Pulmonary artery endothelial cell (primary cell): ENCODE measurements around the gene RAP1A. TPM values are rescaled to one million over a fixed set of nuclear protein-coding genes. Genes with fewer than 3 reads are reported as not detected.
A peak's percentile ranks its signal among the peaks of the same experiment; 100 is the strongest.
"Not testable (repeated sequence)": the region's sequence is repeated elsewhere in the genome, so short reads cannot be mapped to it uniquely, and the experiment has no call there.

Experiments
- DNase-seq: peaks from one replicate; pipeline ENCODE4 v3.0.0-alpha.2; 2011; ENCODE audit warnings: low read depth, low spot score
- total RNA-seq: library from RNA; depleted of rRNA; stranded (reverse); fragments of >200 nt; gene quantifications from 2 replicates; pipeline ENCODE4 v1.2.3, GENCODE V29; 2014

RAP1A gene
- total RNA-seq, 1 donor from 2014 or later = 20.8 TPM

DNA sequence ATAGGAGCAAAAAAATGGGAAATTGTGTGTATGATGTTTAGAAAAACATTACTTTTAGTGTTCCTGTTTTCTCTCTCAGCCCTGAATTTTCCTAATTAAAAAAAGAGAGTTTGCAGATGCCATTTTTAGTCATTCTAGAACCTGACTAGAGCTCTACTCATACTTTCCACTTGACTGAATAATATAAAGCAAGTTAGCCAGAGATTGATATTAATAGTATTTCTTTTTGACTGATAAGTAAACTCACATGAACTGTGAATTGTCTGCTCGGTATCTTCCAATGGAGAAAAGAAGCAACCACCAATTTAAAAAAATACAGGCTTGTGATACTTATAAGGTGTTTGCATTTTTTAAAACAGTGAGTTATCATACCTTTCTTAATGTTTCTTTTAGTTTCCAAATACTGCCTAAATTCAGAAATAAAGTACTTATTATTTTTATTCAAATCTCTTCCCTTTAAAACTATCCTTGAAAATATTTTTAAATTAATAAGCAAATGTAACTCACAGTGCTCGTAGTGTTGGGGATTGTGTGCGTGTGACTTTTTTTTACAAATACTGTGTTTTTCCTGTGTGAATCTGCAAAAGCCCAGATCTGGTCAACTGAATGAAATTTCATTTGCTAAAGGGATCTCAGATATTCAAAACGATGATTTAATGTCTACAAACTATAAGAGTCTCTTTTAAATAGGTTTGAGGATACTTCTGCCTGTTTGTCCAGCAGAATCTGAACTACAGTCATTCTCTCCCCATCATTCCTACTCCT is 9.8 kb downstream of the RAP1A start:
- DNase-seq = no peak

DNA sequence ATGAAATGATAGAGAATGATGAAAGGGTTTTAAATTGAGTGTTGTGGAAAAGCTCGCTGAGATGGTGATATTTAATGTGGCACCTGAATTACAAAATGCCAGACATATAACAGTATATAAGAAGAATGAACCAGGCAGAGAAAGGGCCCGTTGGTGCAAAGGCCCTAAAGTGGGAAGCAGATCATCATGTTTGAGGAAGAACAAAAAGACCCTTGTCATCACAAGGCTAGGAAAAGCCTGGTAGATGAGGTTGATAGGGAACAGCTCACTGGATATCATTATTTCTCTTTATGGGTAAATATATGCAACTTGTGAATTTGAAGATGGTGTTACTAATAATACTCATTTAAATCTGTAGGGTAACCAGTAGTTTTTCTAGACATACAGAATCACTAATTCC is 11.0 kb downstream of the RAP1A start:
- no peak for DNase-seq

DNA sequence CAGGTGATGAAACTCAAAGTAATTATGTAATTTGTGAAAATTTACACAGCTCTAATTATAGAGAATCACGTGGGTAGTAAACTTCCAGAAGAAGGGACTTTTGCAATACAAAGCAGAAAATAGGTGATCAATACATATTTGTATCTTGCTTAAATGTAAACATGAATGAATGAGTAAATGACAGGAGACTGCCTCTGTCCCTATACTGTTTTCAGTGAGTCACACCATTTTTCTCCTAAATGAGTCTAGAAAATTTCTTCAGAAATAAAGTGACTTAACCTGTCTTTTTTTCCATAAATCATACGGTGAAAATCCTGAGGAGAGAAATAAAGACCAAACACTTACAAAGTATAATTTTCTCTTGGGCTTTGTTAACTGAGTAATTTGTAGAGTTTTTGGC is 11.9 kb downstream of the RAP1A start:
- DNase-seq = no peak

DNA sequence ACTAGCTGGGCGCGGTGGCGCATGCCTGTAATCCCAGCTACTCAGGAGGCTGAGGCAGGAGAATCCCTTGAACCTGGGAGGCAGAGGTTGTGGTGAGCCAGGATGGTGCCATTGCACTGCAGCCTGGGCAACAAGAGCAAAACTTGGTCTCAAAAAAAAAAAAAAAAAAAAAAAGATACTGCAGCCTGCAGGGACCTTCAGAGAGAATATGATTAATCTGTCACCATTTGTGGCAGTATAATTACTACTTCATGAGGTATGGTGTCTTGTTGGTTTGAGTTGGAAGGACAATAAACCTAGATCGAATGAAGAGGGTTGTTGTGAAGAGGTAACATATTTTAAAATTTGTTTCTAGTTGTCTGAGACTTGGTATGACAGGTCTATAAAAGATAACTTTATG is 13.2 kb downstream of the RAP1A start:
- not testable (repeated sequence) for DNase-seq

DNA sequence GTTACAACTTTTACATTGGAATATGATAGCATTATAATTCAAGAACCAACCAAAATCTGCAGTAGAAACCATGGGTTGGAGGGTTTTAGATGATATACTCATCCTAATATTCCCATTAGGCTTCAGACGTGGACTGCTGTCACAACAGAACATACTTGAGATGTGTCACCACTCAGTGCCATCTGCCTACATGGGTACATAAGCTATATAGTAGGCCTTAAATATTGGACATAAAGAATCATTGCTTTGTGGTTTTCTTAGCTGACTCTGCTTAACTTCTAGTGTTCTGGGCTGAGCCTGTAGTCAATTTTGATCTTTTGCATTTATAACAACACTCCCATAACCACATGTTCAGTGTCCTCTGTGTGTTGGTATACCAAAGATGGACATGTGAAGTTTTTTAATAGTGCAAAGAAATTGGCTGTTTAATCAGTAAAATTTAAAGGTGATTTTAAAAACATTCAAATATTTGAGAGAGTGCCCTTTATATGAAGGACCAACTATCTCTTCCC is 14.2 kb downstream of the RAP1A start:
- DNase-seq = no peak

DNA sequence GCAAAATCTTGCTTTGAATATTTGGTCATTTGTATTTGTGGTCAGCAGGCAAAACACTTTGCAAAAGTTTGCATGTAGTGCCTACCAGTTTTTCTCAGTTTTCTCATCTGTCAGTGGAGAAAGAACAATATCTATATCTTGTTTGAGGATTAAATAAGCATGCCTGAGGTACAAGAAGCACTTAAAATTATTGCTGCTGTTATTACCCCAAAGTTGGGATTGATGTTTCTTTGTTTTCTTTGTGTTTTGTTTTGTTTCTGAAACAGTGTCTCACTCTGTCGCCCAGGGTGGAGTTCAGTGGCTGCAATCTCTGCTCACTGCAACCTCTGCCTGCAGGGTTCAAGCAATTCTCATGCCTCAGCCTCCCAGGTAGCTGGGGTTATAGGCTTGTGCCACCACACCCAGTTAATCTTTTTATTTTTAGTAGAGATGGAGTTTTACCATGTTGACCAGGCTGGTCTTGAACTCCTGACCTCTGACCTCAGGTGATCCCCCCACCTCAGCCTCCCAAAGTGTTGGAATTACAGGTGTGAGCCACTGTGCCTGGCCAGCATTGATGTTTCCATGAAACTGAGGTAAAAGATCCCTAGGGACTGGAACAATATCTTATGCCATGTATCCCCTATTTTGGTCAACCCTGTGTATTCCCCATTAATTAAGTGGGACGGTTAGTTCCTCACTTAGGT is 15.9 kb downstream of the RAP1A start:
- no peak for DNase-seq

DNA sequence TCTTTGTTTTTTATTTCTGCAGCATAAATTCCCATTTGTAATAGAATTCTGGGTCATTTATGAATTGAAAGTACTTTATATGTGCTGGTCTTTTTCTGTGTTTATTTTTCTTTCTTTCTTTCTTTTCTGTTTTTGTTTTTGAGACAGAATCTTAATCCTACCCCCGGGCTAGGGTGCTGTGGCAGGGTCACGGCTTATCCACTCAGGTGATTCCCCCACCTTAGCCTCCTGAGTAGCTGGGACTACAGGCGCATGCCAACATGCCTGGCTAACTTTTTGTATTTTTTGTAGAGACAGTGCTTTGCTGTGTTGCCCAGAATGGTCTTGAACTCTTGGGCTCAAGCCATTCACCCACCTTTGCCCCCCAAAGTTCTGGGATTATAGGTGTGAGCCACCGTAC is 18.7 kb downstream of the RAP1A start:
- no peak for DNase-seq

DNA sequence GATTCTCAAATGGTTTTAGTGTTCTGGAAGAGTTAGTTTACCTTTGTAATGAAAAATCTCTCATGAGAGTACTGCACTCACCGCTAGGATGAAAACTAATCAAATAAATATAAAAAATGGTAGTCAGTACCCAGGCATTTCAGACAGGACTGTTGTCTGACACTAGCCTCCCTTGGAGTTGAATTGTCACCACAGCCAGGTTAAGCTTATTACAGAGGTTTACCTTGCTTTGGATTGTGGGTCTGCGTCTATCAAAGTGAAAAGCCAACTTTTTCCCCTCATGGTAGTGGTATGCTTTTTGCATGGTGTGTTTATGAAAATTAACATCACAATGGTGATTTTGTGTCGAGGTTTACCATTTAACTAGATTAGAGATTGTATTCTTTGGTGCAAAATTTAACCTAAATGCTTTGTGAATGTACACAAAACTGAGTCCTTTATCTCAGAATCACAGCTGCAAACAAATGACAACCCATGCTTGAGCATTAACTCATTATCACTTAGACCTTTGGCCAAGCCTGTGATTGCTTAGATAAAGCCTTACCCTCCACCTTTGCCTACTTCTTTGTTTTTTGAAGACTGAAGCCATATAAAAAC is 20.1 kb downstream of the RAP1A start:
- DNase-seq = no peak

DNA sequence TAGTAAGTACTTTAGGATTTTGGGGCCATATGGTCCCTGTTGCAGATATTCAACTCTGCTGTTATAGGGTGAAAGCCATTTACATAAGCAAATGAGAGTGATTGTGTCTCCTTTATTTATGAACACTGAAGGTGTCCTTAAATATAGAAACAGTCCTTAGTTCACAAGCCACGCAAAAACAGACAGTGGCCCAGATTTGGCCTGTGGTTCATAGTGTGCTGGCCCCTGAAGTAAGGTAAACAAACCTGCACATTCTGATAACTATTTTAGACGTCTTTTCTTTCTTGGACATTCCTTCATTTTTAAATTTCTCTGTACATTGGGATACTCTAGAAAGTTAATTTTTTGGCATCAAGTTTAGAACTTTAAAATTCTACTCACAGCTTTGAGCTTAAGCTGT is 23.5 kb downstream of the RAP1A start:
- DNase-seq = no peak

DNA sequence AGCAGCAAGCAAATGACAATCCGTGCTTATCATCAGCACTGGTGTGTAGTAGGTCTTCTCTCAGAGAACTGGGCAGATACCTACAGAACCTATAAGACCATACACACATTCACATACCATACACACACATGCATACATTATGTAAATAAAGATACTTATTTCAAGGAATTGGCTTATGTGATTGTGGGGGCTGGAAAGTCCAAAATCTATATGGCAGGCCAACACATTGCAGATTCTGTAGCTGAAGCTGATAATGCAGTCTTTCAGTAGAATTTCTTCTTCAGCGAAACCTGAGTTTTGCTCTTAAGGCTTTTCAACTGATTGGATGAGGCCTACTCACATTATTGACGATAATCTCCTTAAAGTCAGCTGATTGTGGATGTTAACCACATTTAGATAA is 24.1 kb downstream of the RAP1A start:
- no peak for DNase-seq

DNA sequence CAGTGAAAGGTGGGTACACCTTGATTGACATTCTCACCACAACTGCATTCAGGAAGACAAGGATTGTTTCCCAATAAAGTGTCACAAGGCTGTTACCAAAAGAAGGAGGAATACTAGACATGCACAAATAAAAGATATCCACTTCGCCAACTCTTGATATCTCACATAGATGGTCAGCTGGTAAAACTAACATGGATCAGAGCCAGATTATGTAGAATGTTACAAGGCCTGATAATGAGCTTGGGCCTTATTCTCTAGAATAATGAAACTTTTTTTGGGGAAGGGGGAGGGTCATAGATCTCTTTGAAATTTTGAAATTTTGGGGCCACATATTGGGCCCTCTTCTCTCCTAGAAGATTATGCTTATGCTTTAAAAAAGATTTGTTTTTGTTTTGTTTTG is 24.9 kb downstream of the RAP1A start:
- no peak for DNase-seq

DNA sequence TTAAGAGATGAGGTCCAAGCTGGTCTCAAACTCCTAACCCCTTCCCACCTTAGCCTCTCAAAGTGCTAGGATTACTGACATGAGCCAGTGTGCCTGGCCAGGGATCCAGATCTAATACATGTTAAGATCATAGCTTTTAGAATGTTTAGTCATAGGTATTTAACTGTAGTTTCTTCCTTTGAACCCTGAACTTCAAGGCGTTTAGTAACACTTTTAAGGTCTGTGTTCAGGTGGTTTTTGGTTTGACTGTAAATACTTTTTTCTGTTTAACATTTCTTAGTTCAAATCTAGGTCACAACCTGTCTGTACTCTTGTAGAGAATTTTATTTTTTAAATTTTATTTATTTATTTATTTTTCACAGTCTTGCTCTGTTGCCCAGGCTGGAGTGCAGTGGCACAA is 28.1 kb downstream of the RAP1A start:
- DNase-seq = no peak

DNA sequence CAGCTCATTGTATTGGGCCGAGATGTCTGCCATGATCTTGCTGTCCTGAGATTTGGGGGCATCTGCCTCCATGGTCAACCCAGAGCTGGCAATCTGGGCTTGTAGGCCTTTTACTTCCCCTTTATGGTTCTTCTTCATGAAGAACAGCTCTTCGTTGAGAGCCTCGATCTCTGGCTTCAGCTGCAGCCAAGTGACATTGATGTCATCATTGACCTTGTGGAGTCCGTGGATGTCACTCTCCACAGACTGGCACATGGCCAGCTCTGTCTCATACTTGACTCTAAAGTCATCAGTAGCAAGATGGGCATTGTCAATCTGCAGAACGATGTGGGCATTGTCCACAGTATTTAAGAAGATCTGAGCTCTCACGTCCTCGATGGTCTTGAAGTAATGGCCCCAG is 29.2 kb downstream of the RAP1A start:
- DNase-seq = no peak

DNA sequence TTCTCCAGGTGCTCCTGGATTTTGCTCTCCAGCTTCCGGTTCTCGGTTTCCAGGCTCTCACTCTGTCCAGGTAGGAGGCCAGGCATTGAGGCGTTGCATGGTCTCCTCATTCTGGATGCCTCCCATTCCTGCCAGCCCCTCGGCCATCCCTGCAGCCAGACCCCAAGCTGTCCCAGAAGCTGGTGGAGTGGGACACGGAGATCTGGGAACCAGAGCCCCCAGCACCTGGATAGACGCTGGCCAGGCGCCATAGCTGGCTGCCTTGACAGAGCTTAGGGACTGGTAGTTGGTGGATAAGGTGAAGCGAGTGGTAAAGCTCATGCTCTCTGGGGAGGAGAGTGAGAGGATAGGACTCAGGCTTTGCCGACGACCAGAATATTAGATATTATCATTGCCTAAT is 29.6 kb downstream of the RAP1A start:
- no peak for DNase-seq

DNA sequence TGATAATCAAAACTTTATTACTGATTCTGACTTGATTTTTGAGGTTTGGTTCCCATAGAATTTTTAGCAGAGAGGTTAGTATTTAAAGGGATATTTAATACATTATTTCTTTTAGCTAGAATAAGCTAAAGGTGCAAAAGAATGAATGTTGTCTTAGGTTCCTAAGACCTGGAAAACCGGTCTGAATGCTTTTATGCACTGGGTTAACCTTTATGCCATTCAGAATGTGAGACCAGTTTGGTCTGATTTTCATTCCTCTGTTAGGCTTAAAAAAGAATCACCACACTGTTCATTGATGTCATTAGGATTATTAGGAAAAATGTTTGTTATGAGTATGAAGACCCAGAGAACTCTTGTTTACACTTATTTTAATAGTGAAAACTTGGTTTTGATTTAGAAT is 30.1 kb downstream of the RAP1A start:
- no peak for DNase-seq

DNA sequence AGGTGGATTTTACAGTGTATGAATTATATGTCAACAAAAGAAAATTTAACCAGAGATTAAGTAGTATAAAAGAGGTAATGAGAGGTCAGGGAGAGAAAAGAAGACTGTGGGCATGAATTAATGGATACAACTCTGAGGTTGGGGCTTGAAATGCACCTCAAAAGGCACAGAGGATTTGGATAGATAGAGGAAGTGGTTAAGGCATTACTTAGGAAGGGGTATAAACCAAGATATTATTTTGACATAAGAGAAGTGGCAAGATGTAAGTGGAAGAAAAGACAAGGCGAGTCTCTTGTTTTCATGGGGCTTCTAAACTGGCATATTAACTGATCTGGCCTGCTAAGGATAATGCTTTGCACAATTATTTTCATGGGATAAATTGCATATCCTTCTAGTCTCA is 34.1 kb downstream of the RAP1A start:
- no peak for DNase-seq

DNA sequence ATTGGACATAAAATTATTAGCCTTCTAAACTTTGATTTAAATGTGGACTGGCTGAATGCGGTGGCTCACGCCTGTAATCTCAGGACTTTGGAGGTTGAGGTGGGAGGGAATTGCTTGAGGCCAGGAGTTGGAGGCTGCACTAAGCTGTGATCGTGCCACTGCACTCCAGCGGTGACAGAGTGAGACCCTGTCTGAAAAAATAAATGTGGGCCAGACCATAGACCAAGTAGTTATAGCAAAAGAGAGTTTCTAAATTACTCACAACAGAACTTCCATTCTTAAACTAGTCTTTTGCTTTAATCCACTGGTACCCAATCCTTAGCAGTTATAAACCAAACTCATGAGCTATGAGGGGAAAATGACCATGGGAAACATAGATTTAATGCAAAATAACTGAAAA is 35.2 kb downstream of the RAP1A start:
- no peak for DNase-seq

DNA sequence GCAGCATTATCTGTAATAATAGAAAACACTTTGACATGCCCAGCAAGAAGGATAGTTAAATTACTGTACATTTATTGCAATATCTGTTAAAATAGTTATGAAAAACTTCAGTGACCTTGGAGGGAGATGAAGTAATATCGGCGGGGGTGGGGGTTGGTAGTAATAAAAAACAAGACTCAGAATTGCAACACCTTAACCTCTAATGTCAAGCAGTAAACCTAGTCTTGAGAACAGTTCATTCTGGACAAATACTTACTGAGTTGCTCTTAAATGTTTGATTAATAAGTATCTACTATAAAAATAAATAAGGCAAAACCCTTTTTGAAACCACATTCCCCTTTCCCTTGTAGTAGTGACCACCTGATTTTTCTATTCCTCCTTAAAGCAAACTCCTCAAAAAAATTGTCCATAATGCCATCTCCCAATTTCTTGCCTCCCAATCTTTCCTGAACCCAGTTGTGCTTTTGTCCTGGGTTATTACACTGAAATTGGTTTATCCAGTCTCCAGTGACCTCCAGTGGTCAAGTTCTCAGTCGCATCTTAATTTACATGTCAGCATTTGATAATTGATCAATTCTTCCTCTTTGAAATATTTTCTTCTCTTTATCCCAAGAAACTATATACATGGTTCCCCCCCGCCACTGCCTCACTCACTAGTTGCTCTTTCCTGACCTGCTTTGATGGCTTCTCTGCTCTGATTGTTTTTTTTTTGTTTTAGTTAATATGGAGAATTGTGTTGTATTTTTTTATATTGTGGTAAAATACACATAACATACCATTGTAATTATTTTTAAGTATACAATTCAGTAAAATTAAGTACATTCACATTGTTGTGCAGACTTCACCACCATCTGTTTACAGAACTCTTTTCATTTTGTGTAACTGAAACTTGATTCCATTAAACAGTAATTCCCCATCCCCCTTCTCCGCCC is 36.8 kb downstream of the RAP1A start:
- peak; percentile 8 for DNase-seq

DNA sequence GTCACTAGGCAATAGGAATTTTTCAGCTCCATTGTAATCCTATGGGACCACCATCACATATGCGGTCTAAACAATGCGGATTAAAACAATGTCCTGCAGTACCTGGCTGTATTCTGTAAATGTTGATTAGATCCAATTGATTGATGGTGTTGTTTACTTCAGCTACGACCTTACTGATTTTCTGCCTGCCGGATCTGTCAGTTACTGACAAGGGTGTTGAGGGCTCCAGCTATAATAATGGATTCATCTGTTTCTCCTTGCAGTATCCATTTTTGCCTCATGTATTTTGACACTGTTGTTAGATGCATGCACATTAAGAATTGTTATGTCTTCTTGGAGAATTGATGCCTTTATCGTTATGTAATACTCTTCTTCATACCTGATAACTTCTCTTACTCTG is 39.0 kb downstream of the RAP1A start:
- DNase-seq = no peak

DNA sequence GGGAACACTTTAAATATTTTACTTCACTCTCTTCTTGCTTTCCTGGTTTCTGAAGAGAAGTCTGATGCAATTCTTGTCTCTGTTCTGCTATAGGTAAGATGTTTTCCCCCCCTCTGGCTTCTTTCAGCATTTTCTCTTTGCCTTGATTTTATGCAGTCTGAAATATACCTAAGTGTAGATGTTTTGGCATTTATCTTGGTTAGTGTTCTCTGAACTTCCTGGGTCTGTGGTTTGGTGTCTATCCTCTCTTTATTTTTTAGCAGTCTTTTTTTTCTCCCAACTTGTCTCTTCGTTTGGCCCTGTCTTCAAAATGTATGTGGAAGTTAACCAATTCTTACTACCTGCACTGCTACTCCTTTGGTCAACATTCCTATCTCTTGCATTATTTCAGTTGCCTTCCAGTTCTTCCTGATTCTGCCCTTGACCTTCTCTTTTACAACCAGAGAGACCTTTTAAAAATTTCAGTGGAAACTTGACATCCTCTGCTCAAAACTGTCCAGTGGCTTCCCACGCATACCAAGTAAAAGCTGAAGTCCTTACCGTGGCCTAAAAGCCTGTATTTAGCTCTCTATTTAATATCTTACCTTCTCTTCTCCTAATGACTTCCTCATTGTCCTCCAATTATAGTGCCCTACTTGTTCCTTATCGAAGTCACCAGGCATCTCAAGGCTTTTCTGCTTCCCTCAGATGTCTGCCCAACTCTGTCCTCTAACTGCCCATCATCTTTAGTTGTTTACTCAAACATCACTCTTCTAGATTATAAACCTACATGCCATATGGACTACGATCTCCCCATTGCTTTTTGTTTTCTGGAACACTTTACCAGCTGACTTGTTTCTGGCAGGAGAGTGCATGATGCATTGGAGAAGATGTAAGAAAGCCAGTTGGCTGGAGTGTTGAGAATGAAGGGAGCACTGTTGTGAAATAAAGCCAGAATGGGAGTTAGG is 40.9 kb downstream of the RAP1A start:
- no peak for DNase-seq
